WTC11 (cell line): ENCODE measurements around the gene RPP21. TPM values are rescaled to one million over a fixed set of nuclear protein-coding genes. Genes with fewer than 3 reads are reported as not detected.

Experiments
- ATAC-seq: fragments of 200-7000 bp; cut with Tn5 transposase; 2 replicates; pipeline ENCODE4 v1.10.0; 2021; ENCODE audit warnings: mild to moderate bottlenecking, moderate library complexity
- CTCF ChIA-PET: fragments of 300-600 bp; sonication (Branson Sonifier 250); formaldehyde crosslinking; loops from one replicate; lab custom pipeline; 2021; ENCODE audit warnings: antibody characterized with exemption; lab: Charles Lee
- POLR2A ChIA-PET: fragments of 350-600 bp; sonication (Branson Sonifier 250); formaldehyde crosslinking; loops from one replicate; lab custom pipeline; 2021; ENCODE audit warnings: antibody characterized with exemption; lab: Charles Lee
- DNase-seq: peaks from one replicate; pipeline ENCODE4 v3.0.0; 2021; ENCODE audit warnings: low spot score
- H3K27ac Mint-ChIP-seq: 2 replicates; pipeline ENCODE4 v1.8.0; 2021; ENCODE audit warnings: mixed read lengths
- H3K27me3 Mint-ChIP-seq: 2 replicates; pipeline ENCODE4 v1.8.0; 2021; ENCODE audit warnings: low read depth, mild to moderate bottlenecking, moderate library complexity, mixed read lengths
- H3K36me3 Mint-ChIP-seq: 2 replicates; pipeline ENCODE4 v1.8.0; 2021; ENCODE audit warnings: mixed read lengths
- H3K4me1 Mint-ChIP-seq: 2 replicates; pipeline ENCODE4 v1.8.0; 2022; ENCODE audit warnings: mixed read lengths
- H3K4me3 Mint-ChIP-seq: 2 replicates; pipeline ENCODE4 v1.8.0; 2021; ENCODE audit warnings: mild to moderate bottlenecking, moderate library complexity, mixed read lengths
- H3K9me3 Mint-ChIP-seq: 2 replicates; pipeline ENCODE4 v1.8.0; 2021; ENCODE audit warnings: mixed read lengths
- CREB1 ChIP-seq: sonication (generic); formaldehyde crosslinking; IDR thresholded peaks from 2 replicates; pipeline ENCODE4 v1.8.0; 2023; ENCODE audit warnings: mild to moderate bottlenecking, missing genetic modification reagents
- EMX1 ChIP-seq: fragments of 250-450 bp; sonication (Bioruptor Pico); IDR thresholded peaks from 2 replicates; pipeline ENCODE4 v1.8.0; 2021; ENCODE audit warnings: mild to moderate bottlenecking
- ESRRA ChIP-seq: sonication (generic); formaldehyde crosslinking; IDR thresholded peaks from 2 replicates; pipeline ENCODE4 v1.8.1; 2022; ENCODE audit warnings: mild to moderate bottlenecking, missing genetic modification reagents, borderline replicate concordance
- FOXP1 ChIP-seq: sonication (generic); formaldehyde crosslinking; IDR thresholded peaks from 2 replicates; pipeline ENCODE4 v1.8.0; 2022; ENCODE audit warnings: missing genetic modification reagents, mild to moderate bottlenecking, moderate library complexity, borderline replicate concordance
- HMGA2 ChIP-seq: fragments of 250-450 bp; sonication (Bioruptor Pico); IDR thresholded peaks from 2 replicates; pipeline ENCODE4 v1.4.0; 2021; ENCODE audit warnings: mild to moderate bottlenecking, moderate library complexity
- KAT7 ChIP-seq: sonication (generic); formaldehyde crosslinking; IDR thresholded peaks from 2 replicates; pipeline ENCODE4 v1.8.1; 2023; ENCODE audit warnings: missing genetic modification reagents, mild to moderate bottlenecking, borderline replicate concordance
- NFATC4 ChIP-seq: fragments of 250-450 bp; sonication (Bioruptor Pico); IDR thresholded peaks from 2 replicates; pipeline ENCODE4 v1.9.0; 2021; ENCODE audit warnings: mild to moderate bottlenecking
- NFYB ChIP-seq: sonication (generic); formaldehyde crosslinking; conservative IDR thresholded peaks from 2 replicates; pipeline ENCODE4 v1.8.0; 2022; ENCODE audit warnings: low read depth, missing genetic modification reagents
- NR1H2 ChIP-seq: sonication (generic); formaldehyde crosslinking; IDR thresholded peaks from 2 replicates; pipeline ENCODE4 v1.9.0; 2021; ENCODE audit warnings: mild to moderate bottlenecking, moderate library complexity, missing genetic modification reagents
- NR3C1 ChIP-seq: sonication (generic); formaldehyde crosslinking; conservative IDR thresholded peaks from 2 replicates; pipeline ENCODE4 v1.8.1; 2023; ENCODE audit warnings: low read depth, mild to moderate bottlenecking, missing genetic modification reagents
- PRRX2 ChIP-seq: fragments of 250-450 bp; sonication (Bioruptor Pico); IDR thresholded peaks from 2 replicates; pipeline ENCODE4 v1.8.0; 2021; ENCODE audit warnings: mild to moderate bottlenecking
- SMAD3 ChIP-seq: sonication (generic); formaldehyde crosslinking; IDR thresholded peaks from 2 replicates; pipeline ENCODE4 v1.8.0; 2022; ENCODE audit warnings: missing genetic modification reagents, mild to moderate bottlenecking, borderline replicate concordance
- ZNF317 ChIP-seq: sonication (generic); formaldehyde crosslinking; IDR thresholded peaks from 2 replicates; pipeline ENCODE4 v1.8.1; 2023; ENCODE audit warnings: low read depth, mild to moderate bottlenecking, moderate library complexity, missing genetic modification reagents, borderline replicate concordance
- total RNA-seq: library from RNA; stranded (reverse); gene quantifications from 3 replicates; pipeline ENCODE4 v1.2.3, GENCODE V29; 2021
- TF ChIP-seq, protein P1 (sequence below): sonication (generic); formaldehyde crosslinking; IDR thresholded peaks from 2 replicates; pipeline ENCODE4 v1.8.1; 2023; ENCODE audit warnings: mild to moderate bottlenecking, missing genetic modification reagents, borderline replicate concordance
- TF ChIP-seq, protein P2 (sequence below): sonication (generic); formaldehyde crosslinking; IDR thresholded peaks from 2 replicates; pipeline ENCODE4 v1.8.1; 2023; ENCODE audit warnings: mild to moderate bottlenecking, missing genetic modification reagents, moderate library complexity
- TF ChIP-seq, protein P3 (sequence below): fragments of 250-450 bp; sonication (Bioruptor Pico); IDR thresholded peaks from 2 replicates; pipeline ENCODE4 v1.9.0; 2021; ENCODE audit warnings: mild to moderate bottlenecking, borderline replicate concordance
- TF ChIP-seq, protein P4 (sequence below): sonication (generic); formaldehyde crosslinking; conservative IDR thresholded peaks from 2 replicates; pipeline ENCODE4 v1.8.1; 2022; ENCODE audit warnings: mild to moderate bottlenecking, missing genetic modification reagents
- TF ChIP-seq, protein P5 (sequence below): fragments of 250-450 bp; sonication (Bioruptor Pico); IDR thresholded peaks from 2 replicates; pipeline ENCODE4 v1.9.0; 2021; ENCODE audit warnings: mild to moderate bottlenecking
- TF ChIP-seq, protein P6 (sequence below): sonication (generic); formaldehyde crosslinking; IDR thresholded peaks from 2 replicates; pipeline ENCODE4 v1.8.1; 2022; ENCODE audit warnings: mild to moderate bottlenecking, moderate library complexity, missing genetic modification reagents

Gene RPP21
- total RNA-seq, 1 experiment from 2014 or later: 64.1 TPM

DNA sequence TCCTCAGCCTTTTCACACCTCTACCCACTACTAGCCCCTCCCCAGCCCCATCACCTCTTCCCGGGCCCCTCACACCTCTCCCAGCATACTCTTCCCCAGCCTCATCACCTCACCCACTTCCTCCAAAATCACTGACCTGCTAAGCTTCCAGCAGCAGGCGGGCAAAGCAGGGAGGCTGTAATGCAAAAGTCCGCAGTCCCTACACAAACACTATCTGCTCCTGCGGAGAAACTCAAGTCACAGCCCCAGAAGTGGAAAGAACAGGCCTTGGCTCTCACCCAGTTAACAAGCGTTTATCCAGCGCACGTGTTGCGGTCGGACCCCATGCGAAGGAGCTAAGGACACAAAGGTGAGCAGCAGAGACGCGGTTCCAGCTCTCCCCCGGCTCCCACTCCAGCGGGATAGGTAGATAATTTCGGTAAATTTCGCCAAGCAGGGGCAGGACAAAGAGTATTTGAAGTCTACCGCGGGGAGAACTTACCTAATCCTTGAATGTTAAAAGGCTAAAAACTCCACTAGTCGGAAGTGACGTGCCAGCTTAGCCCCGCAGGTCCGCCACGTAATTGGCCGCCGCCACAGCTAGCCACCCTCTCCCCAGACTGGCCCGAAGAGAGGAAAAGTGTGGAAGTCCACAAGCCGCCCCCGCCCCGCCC is 19.0 kb upstream of the RPP21 start (continued):
- TF ChIP-seq, protein P1, sequence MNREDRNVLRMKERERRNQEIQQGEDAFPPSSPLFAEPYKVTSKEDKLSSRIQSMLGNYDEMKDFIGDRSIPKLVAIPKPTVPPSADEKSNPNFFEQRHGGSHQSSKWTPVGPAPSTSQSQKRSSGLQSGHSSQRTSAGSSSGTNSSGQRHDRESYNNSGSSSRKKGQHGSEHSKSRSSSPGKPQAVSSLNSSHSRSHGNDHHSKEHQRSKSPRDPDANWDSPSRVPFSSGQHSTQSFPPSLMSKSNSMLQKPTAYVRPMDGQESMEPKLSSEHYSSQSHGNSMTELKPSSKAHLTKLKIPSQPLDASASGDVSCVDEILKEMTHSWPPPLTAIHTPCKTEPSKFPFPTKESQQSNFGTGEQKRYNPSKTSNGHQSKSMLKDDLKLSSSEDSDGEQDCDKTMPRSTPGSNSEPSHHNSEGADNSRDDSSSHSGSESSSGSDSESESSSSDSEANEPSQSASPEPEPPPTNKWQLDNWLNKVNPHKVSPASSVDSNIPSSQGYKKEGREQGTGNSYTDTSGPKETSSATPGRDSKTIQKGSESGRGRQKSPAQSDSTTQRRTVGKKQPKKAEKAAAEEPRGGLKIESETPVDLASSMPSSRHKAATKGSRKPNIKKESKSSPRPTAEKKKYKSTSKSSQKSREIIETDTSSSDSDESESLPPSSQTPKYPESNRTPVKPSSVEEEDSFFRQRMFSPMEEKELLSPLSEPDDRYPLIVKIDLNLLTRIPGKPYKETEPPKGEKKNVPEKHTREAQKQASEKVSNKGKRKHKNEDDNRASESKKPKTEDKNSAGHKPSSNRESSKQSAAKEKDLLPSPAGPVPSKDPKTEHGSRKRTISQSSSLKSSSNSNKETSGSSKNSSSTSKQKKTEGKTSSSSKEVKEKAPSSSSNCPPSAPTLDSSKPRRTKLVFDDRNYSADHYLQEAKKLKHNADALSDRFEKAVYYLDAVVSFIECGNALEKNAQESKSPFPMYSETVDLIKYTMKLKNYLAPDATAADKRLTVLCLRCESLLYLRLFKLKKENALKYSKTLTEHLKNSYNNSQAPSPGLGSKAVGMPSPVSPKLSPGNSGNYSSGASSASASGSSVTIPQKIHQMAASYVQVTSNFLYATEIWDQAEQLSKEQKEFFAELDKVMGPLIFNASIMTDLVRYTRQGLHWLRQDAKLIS: peak; percentile 55; the same call in 1 of the 2 replicates
- no peak; the same call in 1 of the 2 replicates for TF ChIP-seq PRRX2 (CRISPR knock-in tag)
- TF ChIP-seq, protein P2, sequence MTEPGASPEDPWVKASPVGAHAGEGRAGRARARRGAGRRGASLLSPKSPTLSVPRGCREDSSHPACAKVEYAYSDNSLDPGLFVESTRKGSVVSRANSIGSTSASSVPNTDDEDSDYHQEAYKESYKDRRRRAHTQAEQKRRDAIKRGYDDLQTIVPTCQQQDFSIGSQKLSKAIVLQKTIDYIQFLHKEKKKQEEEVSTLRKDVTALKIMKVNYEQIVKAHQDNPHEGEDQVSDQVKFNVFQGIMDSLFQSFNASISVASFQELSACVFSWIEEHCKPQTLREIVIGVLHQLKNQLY: no peak
- TF ChIP-seq, all 79 proteins: peak for 18

DNA sequence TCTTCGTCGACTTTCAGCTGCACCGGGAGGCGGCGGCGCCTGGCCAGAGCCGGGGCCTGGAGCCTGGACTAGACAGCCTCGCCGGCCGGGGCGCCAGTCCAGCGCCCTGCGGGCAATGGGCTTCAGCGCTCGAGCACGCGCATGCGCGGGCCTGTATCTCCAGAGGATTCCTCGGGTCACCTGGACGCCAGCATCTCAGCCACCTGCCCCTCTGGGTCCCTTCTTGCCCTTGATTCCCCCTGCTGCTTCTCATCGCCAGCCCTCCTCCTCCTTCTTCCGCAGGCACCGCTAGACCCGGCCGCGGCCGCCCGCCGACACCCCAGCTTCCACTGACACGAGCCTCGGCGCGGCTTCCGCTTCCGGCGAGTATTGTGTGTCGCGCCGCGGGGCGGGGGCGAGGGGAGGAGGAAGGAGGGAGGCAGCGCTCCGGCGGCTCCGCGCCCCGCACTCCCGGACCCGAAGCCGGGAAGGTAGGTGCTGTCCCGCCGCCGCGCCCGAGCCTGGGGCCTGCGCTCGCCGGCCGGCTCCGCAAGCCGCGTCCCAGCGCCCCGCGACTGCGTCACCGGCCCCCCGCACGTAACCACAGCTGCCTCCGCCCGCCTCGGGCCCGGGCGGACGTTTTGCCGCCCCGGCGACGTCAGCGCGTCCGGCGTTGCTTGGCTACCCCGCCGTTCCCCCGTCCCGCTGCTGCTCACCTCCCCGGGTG is 18.3 kb upstream of the RPP21 start, which contains the start of gene TRIM39:
TSS of gene TRIM39 (plus strand) at position 402 of the 706 bp plus-strand sequence. CDS start 2,391 bp downstream, outside the sequence.
- Mint-ChIP-seq H3K27me3 (no peaks in the 10 kb centered on the region; the same call in 1 of the 2 replicates), H3K36me3 (peaks cover 22% of the 10 kb centered on the region), H3K9me3 (no peaks in the 10 kb centered on the region), H3K4me1 (peaks cover 49% of the 10 kb centered on the region), H3K4me3 (peak within 1 kb of the TSS; percentile 82), H3K27ac (peak within 1 kb of the TSS; percentile 99)
- ChIA-PET CTCF (interaction anchor here (1.0 to 2.2 kb wide), 11 partner anchors 30 to 215 kb away, joined by 3 to 12 read pairs (median 4); partner anchors contain the start of gene TRIM26), POLR2A (interaction anchor here (0.7 to 2.3 kb wide), 6 partner anchors 12 to 252 kb away, joined by 3 to 20 read pairs (median 4); partner anchors contain the start of gene TRIM26)
- ATAC-seq: peak; percentile 27
- peak; percentile 77 for DNase-seq
- TF ChIP-seq SMAD3 (CRISPR knock-in tag): no peak
- TF ChIP-seq FOXP1 (CRISPR knock-in tag): peak; percentile 85; the same call in 1 of the 2 replicates
- no peak for TF ChIP-seq HMGA2 (CRISPR knock-in tag)
- TF ChIP-seq ESRRA (CRISPR knock-in tag): peak; percentile 42; the same call in 1 of the 2 replicates
- no peak for TF ChIP-seq NR1H2
- TF ChIP-seq KAT7 (CRISPR knock-in tag): no peak
- TF ChIP-seq, protein P3, sequence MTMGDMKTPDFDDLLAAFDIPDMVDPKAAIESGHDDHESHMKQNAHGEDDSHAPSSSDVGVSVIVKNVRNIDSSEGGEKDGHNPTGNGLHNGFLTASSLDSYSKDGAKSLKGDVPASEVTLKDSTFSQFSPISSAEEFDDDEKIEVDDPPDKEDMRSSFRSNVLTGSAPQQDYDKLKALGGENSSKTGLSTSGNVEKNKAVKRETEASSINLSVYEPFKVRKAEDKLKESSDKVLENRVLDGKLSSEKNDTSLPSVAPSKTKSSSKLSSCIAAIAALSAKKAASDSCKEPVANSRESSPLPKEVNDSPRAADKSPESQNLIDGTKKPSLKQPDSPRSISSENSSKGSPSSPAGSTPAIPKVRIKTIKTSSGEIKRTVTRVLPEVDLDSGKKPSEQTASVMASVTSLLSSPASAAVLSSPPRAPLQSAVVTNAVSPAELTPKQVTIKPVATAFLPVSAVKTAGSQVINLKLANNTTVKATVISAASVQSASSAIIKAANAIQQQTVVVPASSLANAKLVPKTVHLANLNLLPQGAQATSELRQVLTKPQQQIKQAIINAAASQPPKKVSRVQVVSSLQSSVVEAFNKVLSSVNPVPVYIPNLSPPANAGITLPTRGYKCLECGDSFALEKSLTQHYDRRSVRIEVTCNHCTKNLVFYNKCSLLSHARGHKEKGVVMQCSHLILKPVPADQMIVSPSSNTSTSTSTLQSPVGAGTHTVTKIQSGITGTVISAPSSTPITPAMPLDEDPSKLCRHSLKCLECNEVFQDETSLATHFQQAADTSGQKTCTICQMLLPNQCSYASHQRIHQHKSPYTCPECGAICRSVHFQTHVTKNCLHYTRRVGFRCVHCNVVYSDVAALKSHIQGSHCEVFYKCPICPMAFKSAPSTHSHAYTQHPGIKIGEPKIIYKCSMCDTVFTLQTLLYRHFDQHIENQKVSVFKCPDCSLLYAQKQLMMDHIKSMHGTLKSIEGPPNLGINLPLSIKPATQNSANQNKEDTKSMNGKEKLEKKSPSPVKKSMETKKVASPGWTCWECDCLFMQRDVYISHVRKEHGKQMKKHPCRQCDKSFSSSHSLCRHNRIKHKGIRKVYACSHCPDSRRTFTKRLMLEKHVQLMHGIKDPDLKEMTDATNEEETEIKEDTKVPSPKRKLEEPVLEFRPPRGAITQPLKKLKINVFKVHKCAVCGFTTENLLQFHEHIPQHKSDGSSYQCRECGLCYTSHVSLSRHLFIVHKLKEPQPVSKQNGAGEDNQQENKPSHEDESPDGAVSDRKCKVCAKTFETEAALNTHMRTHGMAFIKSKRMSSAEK: no peak
- 0 out of 2 replicates have a peak, but pooled peaks have one; percentile 12 for TF ChIP-seq NFYB (CRISPR knock-in tag)
- TF ChIP-seq EMX1 (CRISPR knock-in tag): no peak
- no peak for TF ChIP-seq ZNF317 (CRISPR knock-in tag)
- TF ChIP-seq, protein P2: no peak
- TF ChIP-seq NR3C1: no peak
- no peak for TF ChIP-seq CREB1 (CRISPR knock-in tag)
- TF ChIP-seq NFATC4: no peak
- TF ChIP-seq, protein P4, sequence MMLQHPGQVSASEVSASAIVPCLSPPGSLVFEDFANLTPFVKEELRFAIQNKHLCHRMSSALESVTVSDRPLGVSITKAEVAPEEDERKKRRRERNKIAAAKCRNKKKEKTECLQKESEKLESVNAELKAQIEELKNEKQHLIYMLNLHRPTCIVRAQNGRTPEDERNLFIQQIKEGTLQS (CRISPR knock-in tag): no peak
- TF ChIP-seq, protein P5, sequence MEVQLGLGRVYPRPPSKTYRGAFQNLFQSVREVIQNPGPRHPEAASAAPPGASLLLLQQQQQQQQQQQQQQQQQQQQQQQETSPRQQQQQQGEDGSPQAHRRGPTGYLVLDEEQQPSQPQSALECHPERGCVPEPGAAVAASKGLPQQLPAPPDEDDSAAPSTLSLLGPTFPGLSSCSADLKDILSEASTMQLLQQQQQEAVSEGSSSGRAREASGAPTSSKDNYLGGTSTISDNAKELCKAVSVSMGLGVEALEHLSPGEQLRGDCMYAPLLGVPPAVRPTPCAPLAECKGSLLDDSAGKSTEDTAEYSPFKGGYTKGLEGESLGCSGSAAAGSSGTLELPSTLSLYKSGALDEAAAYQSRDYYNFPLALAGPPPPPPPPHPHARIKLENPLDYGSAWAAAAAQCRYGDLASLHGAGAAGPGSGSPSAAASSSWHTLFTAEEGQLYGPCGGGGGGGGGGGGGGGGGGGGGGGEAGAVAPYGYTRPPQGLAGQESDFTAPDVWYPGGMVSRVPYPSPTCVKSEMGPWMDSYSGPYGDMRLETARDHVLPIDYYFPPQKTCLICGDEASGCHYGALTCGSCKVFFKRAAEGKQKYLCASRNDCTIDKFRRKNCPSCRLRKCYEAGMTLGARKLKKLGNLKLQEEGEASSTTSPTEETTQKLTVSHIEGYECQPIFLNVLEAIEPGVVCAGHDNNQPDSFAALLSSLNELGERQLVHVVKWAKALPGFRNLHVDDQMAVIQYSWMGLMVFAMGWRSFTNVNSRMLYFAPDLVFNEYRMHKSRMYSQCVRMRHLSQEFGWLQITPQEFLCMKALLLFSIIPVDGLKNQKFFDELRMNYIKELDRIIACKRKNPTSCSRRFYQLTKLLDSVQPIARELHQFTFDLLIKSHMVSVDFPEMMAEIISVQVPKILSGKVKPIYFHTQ (CRISPR knock-in tag): no peak
- TF ChIP-seq, protein P6, sequence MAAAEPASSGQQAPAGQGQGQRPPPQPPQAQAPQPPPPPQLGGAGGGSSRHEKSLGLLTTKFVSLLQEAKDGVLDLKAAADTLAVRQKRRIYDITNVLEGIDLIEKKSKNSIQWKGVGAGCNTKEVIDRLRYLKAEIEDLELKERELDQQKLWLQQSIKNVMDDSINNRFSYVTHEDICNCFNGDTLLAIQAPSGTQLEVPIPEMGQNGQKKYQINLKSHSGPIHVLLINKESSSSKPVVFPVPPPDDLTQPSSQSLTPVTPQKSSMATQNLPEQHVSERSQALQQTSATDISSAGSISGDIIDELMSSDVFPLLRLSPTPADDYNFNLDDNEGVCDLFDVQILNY (CRISPR knock-in tag): peak; percentile 50
